ENCODE results near the gene MED17.
A peak's percentile ranks its signal among the peaks of the same experiment; 100 is the strongest.

Gene MED17

GRCh38 chr11:93775289-93775688 is 8.8 kb upstream of the MED17 start:
- TF ChIP-seq CTCF (IDR thresholded peaks at IDR 0.05) (peak; percentile 41), ZFX (IDR thresholded peaks at IDR 0.05; ENCODE audit: borderline replicate concordance) (no peak)
- H3K27ac ChIP-seq, result no peak overlapping the region

- no peak for TF ChIP-seq CTCF (IDR thresholded peaks at IDR 0.05)
- no peak for TF ChIP-seq ZFX (IDR thresholded peaks at IDR 0.05; ENCODE audit: borderline replicate concordance)
- H3K27ac ChIP-seq, result peak overlapping the region; percentile 91
These were observed 720 bp upstream of the MED17 start for GRCh38 chr11:93783362-93783761.

GRCh38 chr11:93783765-93784144 is 327 bp upstream of the MED17 start:
- no peak for TF ChIP-seq CTCF (IDR thresholded peaks at IDR 0.05)
- no peak for TF ChIP-seq ZFX (IDR thresholded peaks at IDR 0.05; ENCODE audit: borderline replicate concordance)
- peak overlapping the region; percentile 91 for H3K27ac ChIP-seq

- H3K27ac ChIP-seq, result peak overlapping the region; percentile 91
- TF ChIP-seq ZFX (IDR thresholded peaks at IDR 0.05; ENCODE audit: borderline replicate concordance) (no peak), CTCF (IDR thresholded peaks at IDR 0.05) (peak; percentile 6; the same call in 1 of the 2 replicates)
These were observed 866 bp downstream of the MED17 start for GRCh38 chr11:93784935-93785360.

- H3K27ac ChIP-seq, result no peak overlapping the region
- TF ChIP-seq CTCF (IDR thresholded peaks at IDR 0.05) (no peak), ZFX (IDR thresholded peaks at IDR 0.05; ENCODE audit: borderline replicate concordance) (no peak)
These were observed 7.4 kb downstream of the MED17 start for GRCh38 chr11:93791493-93791892.

GRCh38 chr11:93796441-93797231 is 12.6 kb downstream of the MED17 start:
- no peak for TF ChIP-seq CTCF (IDR thresholded peaks at IDR 0.05)
- TF ChIP-seq ZFX (IDR thresholded peaks at IDR 0.05; ENCODE audit: borderline replicate concordance), result no peak
- H3K27ac ChIP-seq, result no peak overlapping the region

GRCh38 chr11:93801366-93801765 is 17.3 kb downstream of the MED17 start:
- TF ChIP-seq CTCF (IDR thresholded peaks at IDR 0.05) (no peak), ZFX (IDR thresholded peaks at IDR 0.05; ENCODE audit: borderline replicate concordance) (no peak)
- no peak overlapping the region for H3K27ac ChIP-seq

All from 22Rv1 (cell line).